Activated B cell treated with CpG ODN at 0.5 μM for 24 hours (primary cell): ENCODE results near the gene LDLRAD3. TPM values are rescaled to one million over a fixed set of nuclear protein-coding genes. Genes with fewer than 3 reads are reported as not detected.

Experiments
- ATAC-seq: fragments of 200-7000 bp; cut with Tn5 transposase; one replicate; pipeline ENCODE4 v1.10.0; 2021; ENCODE audit warnings: low read depth, mild to moderate bottlenecking, moderate library complexity
- CTCF ChIA-PET: fragments of 350-600 bp; sonication (Branson Sonifier 250); formaldehyde crosslinking; loops from one replicate; lab custom pipeline; 2021; ENCODE audit warnings: antibody characterized with exemption; lab: Charles Lee
- POLR2A ChIA-PET: fragments of 350-600 bp; sonication (Branson Sonifier 250); formaldehyde crosslinking; loops from one replicate; lab custom pipeline; 2021; ENCODE audit warnings: antibody characterized with exemption; lab: Charles Lee
- DNase-seq: peaks from one replicate; pipeline ENCODE4 v3.0.0; 2022
- H3K27ac Mint-ChIP-seq: one replicate; pipeline ENCODE4 v1.8.0; 2020; ENCODE audit warnings: mixed read lengths
- H3K27me3 Mint-ChIP-seq: one replicate; pipeline ENCODE4 v1.8.0; 2021; ENCODE audit warnings: mixed read lengths
- H3K36me3 Mint-ChIP-seq: one replicate; pipeline ENCODE4 v1.8.0; 2021; ENCODE audit warnings: low read depth, mixed read lengths
- H3K4me1 Mint-ChIP-seq: one replicate; pipeline ENCODE4 v1.8.0; 2021; ENCODE audit warnings: mixed read lengths
- H3K4me3 Mint-ChIP-seq: one replicate; pipeline ENCODE4 v1.8.0; 2020; ENCODE audit warnings: mild to moderate bottlenecking, mixed read lengths
- H3K9me3 Mint-ChIP-seq: one replicate; pipeline ENCODE4 v1.8.0; 2020; ENCODE audit warnings: mixed read lengths
- CTCF ChIP-seq: fragments of 200-600 bp; IDR thresholded peaks from one replicate; pipeline ENCODE4 v1.8.0; 2022; ENCODE audit warnings: antibody characterized with exemption, mild to moderate bottlenecking
- intact Hi-C: fragments of 100-400 bp; cut with micrococcal nuclease; formaldehyde crosslinking; loops from one replicate; pipeline ENCODE4 v1.15.1; 2024
- total RNA-seq: library from RNA; stranded (reverse); gene quantifications from 2 replicates; pipeline ENCODE4 v1.2.3, GENCODE V29; 2022

LDLRAD3 gene
- total RNA-seq, 1 donor from 2014 or later = not detected

- Mint-ChIP-seq H3K4me3 (no peak overlapping the region), H3K36me3 (no peaks in the 10 kb centered on the region), H3K27ac (no peak overlapping the region), H3K9me3 (no peaks in the 10 kb centered on the region), H3K4me1 (no peaks in the 10 kb centered on the region), H3K27me3 (peaks cover 1% of the 10 kb centered on the region)
- DNase-seq (no peak), ATAC-seq (no peak)
- ChIA-PET CTCF (no interaction called here), POLR2A (no interaction called here)
- TF ChIP-seq CTCF = no peak
- intact Hi-C loops = no loop called here
Measured at GRCh38 chr11:35963911-35964310, 20.0 kb downstream of the LDLRAD3 start.

- intact Hi-C loops = no loop called here
- H3K4me1 Mint-ChIP-seq = no peaks in the 10 kb centered on the region
- CTCF ChIA-PET = no interaction called here
- no peaks in the 10 kb centered on the region for H3K36me3 Mint-ChIP-seq
- ATAC-seq (no peak), DNase-seq (no peak)
- H3K27ac Mint-ChIP-seq = no peak overlapping the region
- no peak overlapping the region for H3K4me3 Mint-ChIP-seq
- no peak for TF ChIP-seq CTCF
- H3K9me3 Mint-ChIP-seq = no peaks in the 10 kb centered on the region
- POLR2A ChIA-PET = no interaction called here
- H3K27me3 Mint-ChIP-seq = peaks cover 1% of the 10 kb centered on the region
Measured at GRCh38 chr11:35964841-35965240, 21.0 kb downstream of the LDLRAD3 start.

- no peaks in the 10 kb centered on the region for H3K36me3 Mint-ChIP-seq
- intact Hi-C loops = no loop called here
- ChIA-PET CTCF (no interaction called here), POLR2A (no interaction called here)
- no peaks in the 10 kb centered on the region for H3K9me3 Mint-ChIP-seq
- ATAC-seq (no peak), DNase-seq (no peak)
- H3K27ac Mint-ChIP-seq = no peak overlapping the region
- no peak for TF ChIP-seq CTCF
- no peak overlapping the region for H3K4me3 Mint-ChIP-seq
- H3K27me3 Mint-ChIP-seq = peaks cover 1% of the 10 kb centered on the region
- no peaks in the 10 kb centered on the region for H3K4me1 Mint-ChIP-seq
Measured at GRCh38 chr11:35967042-35967441, 23.2 kb downstream of the LDLRAD3 start.

GRCh38 chr11:35968386-35969088 is 24.7 kb downstream of the LDLRAD3 start:
- TF ChIP-seq CTCF = no peak
- no peaks in the 10 kb centered on the region for H3K4me1 Mint-ChIP-seq
- intact Hi-C loops = no loop called here
- DNase-seq (no peak), ATAC-seq (no peak)
- no peak overlapping the region for H3K4me3 Mint-ChIP-seq
- CTCF ChIA-PET = no interaction called here
- peaks cover under 1% of the 10 kb centered on the region for H3K9me3 Mint-ChIP-seq
- no peaks in the 10 kb centered on the region for H3K36me3 Mint-ChIP-seq
- H3K27ac Mint-ChIP-seq = no peak overlapping the region
- peaks cover 1% of the 10 kb centered on the region for H3K27me3 Mint-ChIP-seq
- POLR2A ChIA-PET = no interaction called here

GRCh38 chr11:35969089-35970042 is 25.5 kb downstream of the LDLRAD3 start:
- H3K36me3 Mint-ChIP-seq = no peaks in the 10 kb centered on the region
- H3K9me3 Mint-ChIP-seq = peaks cover 8% of the 10 kb centered on the region
- H3K4me1 Mint-ChIP-seq = no peaks in the 10 kb centered on the region
- no peak overlapping the region for H3K27ac Mint-ChIP-seq
- ChIA-PET CTCF (no interaction called here), POLR2A (no interaction called here)
- no peak for TF ChIP-seq CTCF
- ATAC-seq = no peak
- no peak for DNase-seq
- no peaks in the 10 kb centered on the region for H3K27me3 Mint-ChIP-seq
- H3K4me3 Mint-ChIP-seq = no peak overlapping the region
- intact Hi-C loops = no loop called here
